ENCODE measurements around the gene GIPC3.

- TF ChIP-seq CTCF (IDR thresholded peaks at IDR 0.05; ENCODE audit: low read depth, low read length) (no peak), POLR2A (IDR thresholded peaks at IDR 0.05; ENCODE audit: extremely low read depth, insufficient read length) (no peak), MAX (IDR thresholded peaks at IDR 0.05; ENCODE audit: low read depth, low read length) (no peak), MYC (IDR thresholded peaks at IDR 0.05; ENCODE audit: low read depth, low read length) (no peak)
Measured at GRCh38 chr19:3547767-3548282, 37.5 kb upstream of the GIPC3 start.
